Small intestine (tissue), 7 donors: ENCODE results near the gene FOXRED2. TPM values are rescaled to one million over a fixed set of nuclear protein-coding genes. Genes with fewer than 3 reads are reported as not detected.
A peak's percentile ranks its signal among the peaks of the same experiment; 100 is the strongest.
"Not testable (repeated sequence)": the region's sequence is repeated elsewhere in the genome, so short reads cannot be mapped to it uniquely, and the experiment has no call there.

Experiments used
- DNase-seq, 2 donors: peaks; one replicate each; pipeline versions ENCODE4 v3.0.0 to v3.0.0-alpha.2; 2013
- FAIRE-seq: peaks from 2 replicates; lab custom pipeline; 2012; peaks lifted over from hg19 to GRCh38; lab: Jason Lieb, UNC
- H3K27ac ChIP-seq, 3 donors: one replicate each; pipeline ENCODE4 v1.5.1; 2013; ENCODE audit warnings: low read length in 2 of 3, mild to moderate bottlenecking in 2 of 3, control low read depth in 1 of 3, inconsistent platforms in 1 of 3, low read depth in 1 of 3, moderate library complexity in 1 of 3
- H3K27me3 ChIP-seq, 3 donors: one replicate each; pipeline ENCODE4 v1.6.1; 2013; ENCODE audit warnings: low read length in 3 of 3, inconsistent platforms in 1 of 3; ENCODE audit not compliant: control insufficient read depth in 3 of 3, insufficient read depth in 3 of 3
- H3K36me3 ChIP-seq, 3 donors: one replicate each; pipeline ENCODE4 v1.6.1; 2013; ENCODE audit warnings: low read length in 3 of 3, inconsistent platforms in 1 of 3, low read depth in 1 of 3, mild to moderate bottlenecking in 1 of 3, moderate library complexity in 1 of 3; ENCODE audit not compliant: control insufficient read depth in 3 of 3, insufficient read depth in 2 of 3
- H3K4me1 ChIP-seq, 3 donors: one replicate each; pipeline ENCODE4 v1.6.1; 2013; ENCODE audit warnings: low read length in 2 of 3, inconsistent platforms in 1 of 3, low read depth in 1 of 3, mild to moderate bottlenecking in 1 of 3, moderate library complexity in 1 of 3; ENCODE audit not compliant: control insufficient read depth in 3 of 3, insufficient read depth in 2 of 3
- H3K4me3 ChIP-seq, 3 donors: one replicate each; pipeline ENCODE4 v1.5.1; 2013; ENCODE audit warnings: low read length in 3 of 3, control low read depth in 1 of 3, inconsistent platforms in 1 of 3, low read depth in 1 of 3, mild to moderate bottlenecking in 1 of 3, moderate library complexity in 1 of 3
- H3K9me3 ChIP-seq, 2 donors: one replicate each; pipeline ENCODE4 v1.6.1; 2013; ENCODE audit warnings: low read depth in 1 of 2, low read length in 1 of 2; ENCODE audit not compliant: control insufficient read depth in 2 of 2, insufficient read depth in 1 of 2
- WGBS, 3 donors: extraction: QIAGEN DNeasy Blood & Tissue Kit; methylation state at CpG; one replicate each; pipeline ENCODE4 v1.1.7; 2013; 5-methylcytosine and 5-hydroxymethylcytosine counted together
- polyA plus RNA-seq, 4 donors: library from polyadenylated mRNA; stranded (reverse) in 3 of 4; unstranded in 1 of 4; fragments of 200-250 nt in 3 of 4; fragments of 120-200 nt in 1 of 4; gene quantifications; one replicate each; pipeline versions ENCODE4 v1.2.1 to v1.2.3, GENCODE V29; 2013
- donor health status: healthy with polysubstance abuse.
- donor health status: control.
- donor health status: control.
- donor health status: Bipolar disorder and iron deficiency.
- donor health status: healthy.

Gene FOXRED2
- polyA plus RNA-seq, 4 donors = 0.67 to 14.2 (median 3.1) TPM

DNA sequence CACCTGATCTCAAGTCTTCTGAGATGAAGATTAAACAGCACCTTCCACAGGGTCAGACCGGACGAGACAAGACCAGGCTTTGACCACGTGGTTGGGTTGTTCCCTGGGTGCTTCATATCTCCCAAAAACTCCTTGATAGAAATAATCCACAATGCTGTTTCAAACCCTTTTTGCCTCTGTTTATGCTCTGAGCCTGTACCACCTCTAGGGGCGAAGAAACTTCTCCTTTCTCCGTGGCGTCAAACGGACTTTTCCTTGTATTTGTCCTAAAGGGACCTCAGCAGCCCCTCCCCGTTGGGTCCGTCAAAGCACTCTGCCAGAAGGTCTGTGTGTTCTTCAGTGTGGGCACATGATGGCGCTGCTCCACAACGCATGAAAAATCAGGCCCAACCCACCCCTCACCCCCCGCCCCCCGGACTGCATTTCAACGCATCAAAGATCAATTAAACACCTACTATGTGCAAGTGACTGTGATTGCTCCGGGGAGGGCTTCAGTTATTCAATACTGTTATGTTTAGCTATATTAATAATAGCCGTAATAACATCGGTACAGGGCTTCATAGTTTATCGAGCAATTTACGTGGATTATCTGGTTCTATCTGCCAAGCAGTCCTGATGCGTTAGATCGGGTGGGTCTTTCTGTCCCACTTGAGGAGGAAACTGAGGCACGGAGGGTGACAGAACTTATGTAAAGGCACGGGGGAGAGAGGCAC is 39.4 kb upstream of the FOXRED2 start:
- H3K4me3 ChIP-seq = no peak overlapping the region
- H3K27me3 ChIP-seq = peaks cover 0 to 16% (median 4%) of the 10 kb centered on the region in 3 donors
- DNase-seq (peak in 1 of 2 donors; percentile 39), FAIRE-seq (no peak)
- 21 to 26% (median 23%) methylated on average over 23 of the region's 23 CpGs for WGBS, 3 donors
- no peak overlapping the region for H3K27ac ChIP-seq
- no peaks in the 10 kb centered on the region for H3K36me3 ChIP-seq
- no peaks in the 10 kb centered on the region for H3K4me1 ChIP-seq
- H3K9me3 ChIP-seq = no peaks in the 10 kb centered on the region

DNA sequence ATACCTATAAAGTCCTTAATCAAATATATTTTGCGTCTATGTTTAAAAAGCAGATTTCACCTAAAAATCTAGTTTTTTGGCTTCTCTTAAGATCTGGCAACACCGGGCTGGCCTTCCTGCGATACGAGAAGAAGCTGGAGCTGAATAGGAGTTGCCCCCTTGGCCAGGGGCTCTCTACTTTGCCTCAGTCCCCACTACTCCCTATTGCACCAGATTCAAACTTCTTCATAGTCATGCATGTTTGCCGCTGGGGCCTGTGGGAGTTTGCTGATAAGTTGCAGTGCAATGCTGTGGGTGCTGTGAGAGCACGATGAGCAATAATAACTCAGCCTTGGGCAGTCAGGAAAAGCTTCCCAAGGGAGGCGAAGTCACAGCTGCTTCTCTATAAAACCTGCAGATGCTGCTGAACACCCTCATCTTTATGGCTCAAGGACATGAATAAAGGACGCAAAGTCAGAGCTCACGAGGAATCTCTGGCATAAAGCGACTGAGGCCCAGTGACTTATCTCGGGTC is 37.3 kb upstream of the FOXRED2 start:
- FAIRE-seq (no peak), DNase-seq (no peak)
- H3K36me3 ChIP-seq = no peaks in the 10 kb centered on the region
- H3K4me3 ChIP-seq = no peak overlapping the region
- H3K27ac ChIP-seq = no peak overlapping the region
- H3K27me3 ChIP-seq = peaks cover 0 to 15% (median 4%) of the 10 kb centered on the region in 3 donors
- H3K9me3 ChIP-seq = no peaks in the 10 kb centered on the region
- 85 to 87% (median 87%) methylated on average over 11 of the region's 11 CpGs for WGBS, 3 donors
- no peaks in the 10 kb centered on the region for H3K4me1 ChIP-seq

DNA sequence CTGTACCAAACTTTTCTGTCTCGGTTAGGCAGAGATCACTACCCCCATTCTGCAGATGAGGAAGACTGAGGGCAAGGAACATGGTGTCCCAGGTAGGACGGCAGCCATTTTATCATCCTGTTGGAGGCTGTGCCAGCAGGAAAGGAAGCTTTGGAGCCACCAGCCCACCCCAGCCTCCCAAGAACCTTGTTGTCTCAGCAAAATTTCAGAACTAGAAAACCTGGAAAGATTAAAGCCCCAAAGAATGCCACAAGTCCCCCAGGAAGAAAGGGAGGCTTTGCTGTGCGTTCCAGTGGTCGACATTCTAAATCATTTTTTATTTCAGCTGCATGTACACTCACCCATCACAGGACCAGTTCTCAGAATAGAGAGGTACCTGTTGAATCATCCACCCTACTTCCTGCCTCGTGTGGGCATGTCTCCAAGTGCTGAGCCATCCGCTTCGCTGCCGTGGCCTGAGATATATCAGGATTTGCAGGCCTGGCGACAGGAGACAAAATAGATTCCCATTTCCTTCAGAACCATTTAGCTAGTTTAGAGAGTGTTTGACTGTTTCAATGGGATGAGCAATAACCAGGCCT is 35.1 kb upstream of the FOXRED2 start:
- DNase-seq (no peak), FAIRE-seq (no peak)
- Histone ChIP-seq H3K36me3 (no peaks in the 10 kb centered on the region), H3K4me3 (no peak overlapping the region), H3K9me3 (no peaks in the 10 kb centered on the region), H3K27ac (no peak overlapping the region), H3K27me3 (peaks cover 0 to 11% (median 2%) of the 10 kb centered on the region in 3 donors), H3K4me1 (no peaks in the 10 kb centered on the region)
- 42 to 44% (median 43%) methylated on average over 9 of the region's 9 CpGs for WGBS, 3 donors

DNA sequence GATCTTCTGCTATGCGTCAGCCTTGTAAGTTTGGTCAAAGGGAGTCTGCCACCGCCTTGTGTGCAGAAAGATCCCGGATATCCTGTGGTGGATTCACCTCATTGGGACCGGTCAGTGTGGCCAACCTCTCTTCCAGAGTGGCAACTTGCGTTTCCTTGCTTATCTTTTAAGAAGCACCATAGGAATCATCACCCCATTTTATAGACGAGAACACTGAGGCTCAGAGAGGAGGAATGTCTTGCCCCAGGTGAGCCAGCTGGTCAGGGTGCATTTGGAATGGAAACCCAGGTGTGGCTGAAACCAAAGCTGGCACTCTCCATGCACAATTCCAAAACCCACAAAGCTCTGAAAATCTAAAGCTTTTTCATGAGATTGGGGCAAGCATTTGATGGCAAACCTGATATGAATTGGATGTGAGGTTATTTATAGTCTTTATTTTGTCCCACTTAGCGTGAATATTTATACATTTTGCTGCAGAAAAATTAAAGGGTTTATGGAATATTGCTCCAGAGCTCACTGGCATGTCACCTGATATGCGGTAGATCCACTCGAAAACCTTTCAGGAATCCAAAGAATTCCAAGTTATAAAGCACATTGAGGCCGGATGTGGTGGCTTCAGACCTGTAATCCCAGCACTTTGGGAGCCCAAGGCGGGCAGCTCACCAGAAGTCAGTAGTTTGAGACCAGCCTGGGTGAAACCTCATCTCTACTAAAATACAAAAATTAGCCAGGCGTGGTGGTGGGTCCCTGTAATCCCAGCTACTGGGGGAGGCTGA is 34.2 kb upstream of the FOXRED2 start:
- no peaks in the 10 kb centered on the region for H3K36me3 ChIP-seq
- DNase-seq (no peak), FAIRE-seq (no peak)
- H3K27me3 ChIP-seq = peaks cover 0 to 9% (median 2%) of the 10 kb centered on the region in 3 donors
- H3K4me1 ChIP-seq = no peaks in the 10 kb centered on the region
- no peaks in the 10 kb centered on the region for H3K9me3 ChIP-seq
- H3K4me3 ChIP-seq = no peak overlapping the region
- 72 to 77% (median 75%) methylated on average over 12 of the region's 12 CpGs for WGBS, 3 donors
- H3K27ac ChIP-seq = no peak overlapping the region

DNA sequence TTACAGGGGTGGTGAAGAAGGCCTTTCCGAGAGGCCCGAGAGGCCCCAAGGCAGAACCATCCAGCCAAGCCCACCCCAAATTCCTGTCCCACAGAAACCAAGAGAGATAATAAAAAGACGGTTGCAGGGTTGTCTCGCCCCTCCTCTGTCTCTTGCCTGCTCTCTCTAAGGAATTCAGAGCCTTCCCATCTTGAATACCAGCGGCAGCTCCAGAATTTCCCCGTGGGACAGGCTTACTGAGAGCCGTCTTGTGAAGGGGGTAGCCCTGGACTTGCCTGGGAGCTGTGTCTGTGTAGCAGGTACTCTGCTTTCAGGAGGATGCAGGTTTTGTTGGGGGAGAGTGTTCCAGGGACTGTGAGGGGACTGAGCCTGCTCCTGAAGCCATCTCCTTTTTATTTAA is 31.7 kb upstream of the FOXRED2 start:
- DNase-seq = no peak
- no peaks in the 10 kb centered on the region for H3K4me1 ChIP-seq
- peaks cover 0 to 9% (median 0%) of the 10 kb centered on the region in 3 donors for H3K27me3 ChIP-seq
- FAIRE-seq = no peak
- H3K27ac ChIP-seq = no peak overlapping the region
- H3K9me3 ChIP-seq = peaks cover 0 to 3% of the 10 kb centered on the region in 2 donors
- no peaks in the 10 kb centered on the region for H3K36me3 ChIP-seq
- 56 to 66% (median 59%) methylated on average over 7 of the region's 7 CpGs for WGBS, 3 donors
- H3K4me3 ChIP-seq = no peak overlapping the region

DNA sequence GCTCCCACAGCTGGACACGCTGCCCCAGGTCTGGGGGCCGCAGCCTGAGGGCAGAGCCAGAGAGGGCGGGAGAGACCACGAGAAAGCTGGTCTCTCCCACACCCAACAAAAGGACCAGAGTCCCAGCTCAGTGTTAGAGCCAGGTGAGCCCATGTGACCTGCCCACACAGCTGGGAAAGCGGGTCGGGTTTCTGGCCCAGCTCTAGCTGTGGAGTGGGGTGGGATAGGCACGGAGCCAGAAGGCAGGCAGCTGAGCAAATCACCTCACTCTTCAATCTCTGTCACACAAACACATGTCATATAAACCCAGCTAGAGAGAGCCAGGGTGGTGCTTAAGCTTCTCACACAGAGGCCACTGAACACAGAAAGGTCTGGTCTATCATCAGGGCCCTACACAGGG is 29.9 kb upstream of the FOXRED2 start:
- H3K4me1 ChIP-seq = no peaks in the 10 kb centered on the region
- WGBS, 3 donors = 42 to 66% (median 45%) methylated on average over 7 of the region's 7 CpGs
- H3K27me3 ChIP-seq = peaks cover 0 to 9% (median 0%) of the 10 kb centered on the region in 3 donors
- no peak overlapping the region for H3K27ac ChIP-seq
- peaks cover 0 to 3% of the 10 kb centered on the region in 2 donors for H3K9me3 ChIP-seq
- FAIRE-seq (no peak), DNase-seq (no peak)
- no peaks in the 10 kb centered on the region for H3K36me3 ChIP-seq
- no peak overlapping the region for H3K4me3 ChIP-seq

DNA sequence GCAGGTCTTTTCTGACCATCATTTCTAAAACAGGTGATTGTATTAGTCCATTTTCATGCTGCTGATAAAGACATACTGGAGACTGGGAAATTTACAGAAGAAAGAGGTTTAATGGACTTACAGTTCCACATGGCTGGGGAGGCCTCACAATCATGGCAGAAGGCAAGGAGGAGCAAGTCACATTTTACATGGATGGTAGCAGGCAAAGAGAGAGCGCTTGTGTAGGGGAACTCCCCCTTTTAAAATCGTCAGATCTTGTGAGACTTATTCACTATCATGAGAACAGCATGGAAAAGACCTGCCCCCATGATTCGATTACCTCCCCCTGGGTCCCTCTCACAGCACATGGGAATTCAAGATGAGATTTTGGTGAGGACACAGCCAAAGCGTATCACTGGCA is 26.5 kb upstream of the FOXRED2 start:
- not testable (repeated sequence) for DNase-seq, H3K36me3 ChIP-seq, H3K9me3 ChIP-seq, H3K4me3 ChIP-seq, H3K27me3 ChIP-seq, H3K27ac ChIP-seq, H3K4me1 ChIP-seq, FAIRE-seq
- 80 to 89% (median 83%) methylated on average over 4 of the region's 4 CpGs for WGBS, 3 donors

DNA sequence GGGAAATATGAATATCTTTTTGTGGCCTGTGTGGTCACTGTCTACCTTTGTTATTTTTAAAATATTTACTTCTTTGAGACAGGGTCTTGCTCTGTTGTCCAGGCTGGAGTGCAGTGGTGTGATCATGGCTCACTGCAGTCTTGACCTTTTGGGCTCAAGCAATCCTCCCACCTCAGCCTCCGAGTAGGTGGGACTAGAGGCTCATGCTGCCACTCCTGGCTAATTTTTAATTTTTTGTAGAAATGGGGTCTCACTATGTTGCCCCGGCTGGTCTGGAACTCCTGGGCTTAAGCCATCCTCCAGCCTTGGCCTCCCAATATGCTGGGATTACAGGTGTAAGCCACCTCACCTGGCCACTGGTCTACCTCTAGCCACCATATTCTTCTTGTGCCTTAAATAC is 25.6 kb upstream of the FOXRED2 start:
- Histone ChIP-seq H3K9me3 (peaks cover 0 to 3% of the 10 kb centered on the region in 2 donors), H3K27me3 (peaks cover 0 to 5% (median 0%) of the 10 kb centered on the region in 3 donors), H3K4me3 (no peak overlapping the region), H3K36me3 (no peaks in the 10 kb centered on the region), H3K27ac (no peak overlapping the region), H3K4me1 (peaks cover 0 to 4% (median 3%) of the 10 kb centered on the region in 3 donors)
- DNase-seq = no peak
- WGBS, 3 donors = 70 to 98% (median 91%) methylated on average over 2 of the region's 2 CpGs
- FAIRE-seq = no peak
